DMS79 (cell line): Measurements from ENCODE around the gene RBM15B.

Source experiments
- DNase-seq: peaks from one replicate; lab custom pipeline; 2025; lab: John Stamatoyannopoulos, UW

RBM15B gene

GRCh38 chr3:51445544-51446280, 54.6 kb downstream of the RBM15B start:
- no peak for DNase-seq
